T-helper 1 cell (primary cell): ENCODE data around the gene ARID4B.
"Not testable (repeated sequence)": the region's sequence is repeated elsewhere in the genome, so short reads cannot be mapped to it uniquely, and the experiment has no call there.

ENCODE experiments used
- DNase-seq, 5 donors: peaks; one replicate each; pipeline ENCODE4 v3.0.0-alpha.2; 2012 to 2020

Gene ARID4B

GRCh38 chr1:235328271-235329138 lies 526 bp upstream of the ARID4B start, which contains the start of gene GGPS1:
Gene GGPS1 (plus strand): TSS chr1:235328570. CDS start chr1:235335265, 6,695 bp downstream.
- peak; percentile 97 to 99 (median 98) for DNase-seq

DNA sequence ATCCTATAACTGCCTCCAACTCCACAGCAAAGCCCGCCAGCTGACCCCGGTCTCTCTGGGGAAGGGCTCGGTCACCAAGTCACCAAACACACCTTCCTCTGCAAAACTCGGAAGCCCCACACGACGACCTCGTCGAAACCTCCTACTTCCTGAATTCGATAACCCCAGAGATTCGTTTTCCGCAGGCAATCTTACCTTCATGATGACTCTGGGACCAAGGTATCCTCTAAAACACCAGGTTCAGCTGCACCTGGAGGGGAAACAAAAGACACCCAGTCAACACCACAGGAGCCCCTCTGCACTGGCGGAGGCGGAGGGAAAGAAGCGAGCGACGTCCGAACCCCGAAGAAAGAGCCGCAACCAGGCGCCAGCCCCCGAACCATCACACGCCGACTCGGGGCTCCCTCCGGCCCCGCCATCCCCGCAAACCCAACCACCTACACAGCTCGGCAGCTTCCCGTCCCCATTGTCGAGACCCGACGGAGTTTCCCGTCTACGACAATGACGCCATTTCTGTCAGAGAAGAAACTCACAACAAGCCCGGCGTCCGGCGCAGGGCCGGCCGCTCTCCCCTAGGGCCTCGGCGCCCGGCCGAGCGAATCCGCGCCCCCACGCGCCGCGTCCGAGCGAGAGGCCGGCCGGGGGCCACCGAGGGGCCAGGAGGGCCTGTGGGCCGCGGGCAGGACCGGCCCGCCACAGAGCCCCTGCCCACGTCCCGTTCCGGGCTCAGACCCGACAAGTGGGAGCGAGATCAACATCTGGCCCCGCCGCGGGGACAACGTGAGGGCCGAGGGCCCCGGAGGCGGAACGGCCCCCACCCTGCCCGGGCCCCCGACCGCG lies 1.0 kb downstream of the ARID4B start:
- peak; percentile 50 to 69 (median 62) for DNase-seq

DNA sequence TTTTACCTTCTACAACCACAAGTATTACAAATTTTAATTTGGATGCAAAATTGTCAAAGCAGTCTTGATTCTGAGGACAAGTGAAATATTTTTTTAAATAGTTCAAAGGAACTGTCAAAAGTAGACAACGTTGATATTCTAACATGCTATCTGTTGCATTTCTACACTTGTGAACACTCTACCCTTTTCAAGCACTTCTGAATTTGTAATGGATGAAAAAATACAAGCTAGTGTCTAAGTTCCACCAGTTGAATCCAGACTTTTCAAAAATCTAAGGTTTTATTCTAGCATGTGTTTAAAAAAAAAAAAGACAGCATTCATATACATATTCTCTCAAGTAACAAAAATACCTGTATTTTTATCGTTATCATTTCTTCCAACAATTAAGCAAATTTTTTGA lies 2.1 kb downstream of the ARID4B start:
- DNase-seq = no peak

DNA sequence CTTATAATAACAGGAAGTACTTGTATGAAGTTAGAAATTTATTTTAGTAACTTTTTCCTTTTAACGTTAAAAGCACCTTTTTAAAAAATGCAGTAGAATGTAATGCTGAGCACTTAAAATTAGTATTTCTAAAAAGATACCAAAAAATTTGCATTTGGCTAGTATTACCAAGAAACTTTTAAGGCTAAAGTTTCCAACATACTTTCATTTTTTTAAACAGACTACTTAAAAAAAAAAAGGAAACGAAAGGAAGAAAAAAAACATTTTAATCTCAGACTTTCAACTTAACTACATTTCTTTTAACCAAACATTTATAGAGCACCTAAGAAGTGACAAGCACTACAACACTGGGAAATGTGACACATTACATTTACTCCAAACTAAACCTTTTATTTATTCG lies 2.8 kb downstream of the ARID4B start:
- no peak for DNase-seq

DNA sequence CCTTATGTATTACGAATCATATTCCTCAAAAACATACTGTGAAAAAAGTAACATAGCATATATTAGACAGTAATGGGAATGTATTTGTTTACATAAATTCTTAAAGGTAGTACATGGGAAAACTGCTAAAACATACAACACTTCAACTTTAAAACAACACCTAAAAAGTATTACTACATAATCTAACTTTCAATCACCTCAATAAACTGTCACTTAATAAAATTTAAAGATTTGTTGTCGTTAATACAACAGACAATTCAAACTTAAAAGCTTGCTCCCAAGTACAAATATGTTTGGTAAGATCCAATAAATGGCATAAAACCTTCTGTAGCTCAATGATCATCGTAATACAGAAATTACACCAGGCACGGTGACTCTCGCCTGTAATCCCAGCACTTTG lies 3.7 kb downstream of the ARID4B start:
- DNase-seq = no peak

DNA sequence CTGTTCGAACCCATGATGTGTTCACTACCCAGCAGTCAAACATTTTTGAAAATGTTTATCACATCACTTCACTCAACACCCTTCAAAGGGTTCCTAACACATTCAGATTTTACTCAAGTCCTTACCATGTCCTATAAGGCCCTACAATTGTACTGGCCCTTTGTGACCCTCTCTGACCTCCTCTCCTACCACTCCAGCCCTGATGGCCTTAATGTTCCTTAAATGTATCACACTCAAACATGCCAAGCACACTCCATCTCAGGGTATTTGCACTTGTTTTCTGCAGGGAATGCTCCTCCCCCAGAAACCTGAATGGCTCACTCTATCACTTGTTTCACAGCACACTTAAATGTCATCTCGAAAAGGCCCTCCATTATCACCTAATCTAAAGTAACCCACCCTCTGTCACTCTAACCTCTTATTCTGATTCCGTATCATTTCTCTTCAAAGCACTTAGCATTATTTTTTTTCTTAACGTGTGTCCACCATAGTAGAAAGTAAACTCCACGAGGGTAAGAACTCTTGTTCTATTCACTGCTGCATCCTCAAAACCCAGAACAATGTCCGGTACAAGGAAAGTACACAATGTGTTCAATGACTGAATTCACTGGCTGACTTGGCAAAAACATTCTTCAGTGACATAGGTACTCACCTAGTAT lies 7.3 kb downstream of the ARID4B start:
- no peak for DNase-seq

GRCh38 chr1:235319255-235319654 lies 8.7 kb downstream of the ARID4B start:
- no peak for DNase-seq

GRCh38 chr1:235317168-235317567 lies 10.8 kb downstream of the ARID4B start:
- DNase-seq = no peak

GRCh38 chr1:235315735-235316134 lies 12.2 kb downstream of the ARID4B start:
- no peak for DNase-seq

- no peak for DNase-seq
Measured at GRCh38 chr1:235315173-235315572, 12.8 kb downstream of the ARID4B start.

DNA sequence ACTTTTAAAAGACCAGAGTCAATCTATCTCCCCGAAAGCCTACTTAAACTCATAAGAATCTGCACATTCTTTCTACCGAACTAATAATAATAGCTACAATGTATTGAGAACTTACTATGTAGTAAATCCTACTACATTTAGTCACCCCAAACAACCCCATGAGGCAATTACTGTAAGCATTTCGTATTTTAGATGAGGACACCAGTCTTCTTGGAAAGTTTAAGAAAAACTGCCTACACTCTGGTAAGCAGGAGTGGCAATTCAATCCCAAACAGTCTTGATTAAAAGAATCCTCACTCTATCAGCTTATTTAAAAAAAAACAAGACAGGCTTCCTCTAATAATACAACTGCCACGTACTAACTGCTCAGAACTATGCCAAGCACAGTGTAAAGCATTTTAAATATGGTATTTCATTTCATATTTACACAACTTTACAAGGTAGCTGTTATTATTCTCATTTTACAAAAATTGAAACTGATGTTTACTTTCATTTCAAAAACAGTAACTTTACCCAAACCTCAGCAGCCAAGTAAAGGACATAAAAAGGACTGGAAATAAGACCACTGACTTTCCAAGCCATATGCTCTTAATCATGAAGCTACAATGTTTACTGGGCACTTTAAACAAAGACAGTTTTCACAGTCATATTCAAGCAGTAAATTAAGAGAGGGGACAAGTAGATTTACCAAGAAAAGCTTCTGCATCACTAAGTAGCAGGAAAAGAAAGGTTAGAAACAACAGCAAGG lies 13.9 kb downstream of the ARID4B start:
- no peak for DNase-seq

- no peak for DNase-seq
Measured at GRCh38 chr1:235313262-235313661, 14.7 kb downstream of the ARID4B start.

GRCh38 chr1:235309206-235309605 lies 18.8 kb downstream of the ARID4B start:
- DNase-seq = not testable (repeated sequence)

DNA sequence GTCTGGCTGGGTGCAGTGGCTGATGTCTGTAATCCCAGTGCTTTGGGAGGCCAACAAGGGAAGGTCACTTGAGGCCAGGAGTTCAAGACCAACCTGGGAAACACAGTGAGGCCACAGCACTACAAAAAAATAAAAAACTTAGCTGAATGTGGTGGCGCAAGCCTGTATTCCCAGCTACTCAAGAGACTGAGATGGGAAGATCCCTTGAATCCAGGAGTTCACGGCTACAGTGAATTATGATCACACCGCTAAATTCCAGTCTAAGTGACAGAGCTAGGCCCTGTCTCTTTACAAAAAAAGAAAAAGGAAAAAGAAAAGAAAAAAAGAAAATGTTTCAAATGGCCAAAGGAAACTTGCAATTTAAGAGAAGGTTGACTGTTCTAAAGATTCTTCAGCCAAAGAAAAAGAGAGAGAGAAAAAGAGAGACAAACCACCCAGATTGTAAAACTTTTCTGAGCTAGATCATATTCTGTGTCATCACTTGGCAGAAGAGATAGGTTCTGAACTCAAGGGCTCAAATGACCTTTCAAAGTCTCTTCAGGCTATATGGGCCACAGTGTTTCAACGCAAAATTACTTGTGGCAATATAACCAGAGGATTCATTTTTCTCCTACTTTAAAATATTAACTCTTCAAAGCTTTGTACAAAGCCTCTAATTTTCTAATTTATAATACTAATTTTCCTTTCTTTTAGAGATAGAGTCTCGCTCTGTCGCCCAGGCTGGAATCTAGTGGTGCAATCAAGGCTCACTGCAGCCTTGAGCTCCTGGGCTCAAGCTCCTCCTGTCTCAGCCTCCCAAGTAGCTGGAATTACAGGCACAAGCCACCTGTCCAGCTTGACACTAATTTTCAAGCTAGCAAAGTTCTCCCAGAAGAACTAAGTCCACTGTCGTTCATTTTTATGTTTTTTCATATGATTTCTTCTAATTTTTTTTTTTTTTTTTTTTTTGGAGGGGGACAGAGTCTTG lies 20.5 kb downstream of the ARID4B start:
- no peak for DNase-seq

- peak in 3 of 5 donors; percentile 28 to 40 (median 31) for DNase-seq
Measured at GRCh38 chr1:235304549-235305451, 23.2 kb downstream of the ARID4B start.

GRCh38 chr1:235302143-235302542 lies 25.8 kb downstream of the ARID4B start:
- no peak for DNase-seq

- no peak for DNase-seq
Measured at GRCh38 chr1:235299169-235299858, 28.7 kb downstream of the ARID4B start.

DNA sequence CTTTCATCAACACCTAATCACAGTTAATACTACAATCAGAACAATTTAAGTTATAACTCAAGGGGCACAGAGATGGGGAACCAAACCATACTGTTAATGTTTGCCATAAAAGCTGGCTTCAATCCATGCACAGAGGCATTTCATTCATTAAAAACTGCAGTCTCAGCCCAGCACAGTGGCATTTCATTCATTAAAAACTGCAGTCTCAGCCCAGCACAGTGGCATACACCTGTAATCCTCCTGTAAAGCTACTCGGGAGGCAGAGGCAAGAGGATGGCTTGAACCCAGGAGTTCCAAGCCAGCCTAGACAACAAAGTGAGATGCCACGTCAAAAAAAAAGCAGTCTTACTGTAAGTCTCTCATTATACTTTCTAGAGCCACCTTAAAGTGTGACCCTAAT lies 29.2 kb downstream of the ARID4B start:
- DNase-seq = no peak

GRCh38 chr1:235297579-235297978 lies 30.4 kb downstream of the ARID4B start:
- DNase-seq = peak in 1 of 5 donors; percentile 77
